AG10803 (cell line): Measurements from ENCODE around the gene SMAP2.

Experiments used
- DNase-seq: peaks from one replicate; pipeline ENCODE4 v3.0.0; 2010; ENCODE audit warnings: low read depth
- H3K4me3 ChIP-seq: 2 replicates; pipeline ENCODE4 v1.5.1; 2011; ENCODE audit warnings: mild to moderate bottlenecking, low read length, control low read depth
- TF ChIP-seq, protein P1 (sequence below): conservative IDR thresholded peaks from 2 replicates; pipeline ENCODE4 v1.5.1; 2011; ENCODE audit warnings: mild to moderate bottlenecking, low read length, control low read depth, inconsistent platforms

Gene SMAP2

DNA sequence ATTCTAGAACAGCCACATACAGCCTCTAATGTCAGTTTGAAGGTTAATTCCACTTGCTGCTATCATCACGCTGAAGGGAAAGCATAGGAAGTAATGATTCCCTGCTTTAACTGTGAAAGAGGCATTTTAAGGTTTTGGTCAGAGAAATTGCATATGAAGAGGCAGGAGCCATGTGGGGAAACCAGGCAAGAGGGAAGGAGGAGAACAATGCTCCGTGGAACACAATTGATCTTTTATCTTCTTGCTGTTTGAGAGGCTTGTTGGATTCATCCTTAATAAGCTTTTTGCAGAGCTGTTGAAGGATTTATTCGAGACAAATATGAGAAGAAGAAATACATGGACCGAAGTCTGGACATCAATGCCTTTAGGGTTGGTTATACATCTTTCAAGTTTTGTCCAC, 35.9 kb downstream of the SMAP2 start:
- TF ChIP-seq, protein P1, sequence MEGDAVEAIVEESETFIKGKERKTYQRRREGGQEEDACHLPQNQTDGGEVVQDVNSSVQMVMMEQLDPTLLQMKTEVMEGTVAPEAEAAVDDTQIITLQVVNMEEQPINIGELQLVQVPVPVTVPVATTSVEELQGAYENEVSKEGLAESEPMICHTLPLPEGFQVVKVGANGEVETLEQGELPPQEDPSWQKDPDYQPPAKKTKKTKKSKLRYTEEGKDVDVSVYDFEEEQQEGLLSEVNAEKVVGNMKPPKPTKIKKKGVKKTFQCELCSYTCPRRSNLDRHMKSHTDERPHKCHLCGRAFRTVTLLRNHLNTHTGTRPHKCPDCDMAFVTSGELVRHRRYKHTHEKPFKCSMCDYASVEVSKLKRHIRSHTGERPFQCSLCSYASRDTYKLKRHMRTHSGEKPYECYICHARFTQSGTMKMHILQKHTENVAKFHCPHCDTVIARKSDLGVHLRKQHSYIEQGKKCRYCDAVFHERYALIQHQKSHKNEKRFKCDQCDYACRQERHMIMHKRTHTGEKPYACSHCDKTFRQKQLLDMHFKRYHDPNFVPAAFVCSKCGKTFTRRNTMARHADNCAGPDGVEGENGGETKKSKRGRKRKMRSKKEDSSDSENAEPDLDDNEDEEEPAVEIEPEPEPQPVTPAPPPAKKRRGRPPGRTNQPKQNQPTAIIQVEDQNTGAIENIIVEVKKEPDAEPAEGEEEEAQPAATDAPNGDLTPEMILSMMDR = no peak

DNA sequence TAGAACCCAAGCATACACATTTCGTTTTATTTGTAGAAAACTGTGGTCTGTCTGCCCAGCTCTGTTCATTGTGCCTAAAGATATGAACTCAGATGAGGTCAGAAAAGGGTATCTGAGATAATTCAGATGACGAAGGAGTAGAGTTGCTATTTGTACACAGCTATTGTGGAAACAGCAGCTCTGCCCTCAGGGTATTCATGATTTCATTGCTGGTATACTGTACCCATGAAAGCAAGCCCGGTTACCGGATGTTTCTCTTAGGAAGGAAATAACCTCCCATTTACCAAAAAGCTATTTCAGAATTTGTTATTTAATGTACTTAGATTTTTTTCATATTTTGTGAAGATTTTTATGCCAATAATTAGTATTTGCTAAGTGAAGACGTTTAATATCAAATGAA, 37.8 kb downstream of the SMAP2 start:
- TF ChIP-seq, protein P1 = no peak
- no peak for DNase-seq

More for the DNA sequence above, 35.9 kb downstream of the SMAP2 start:
- no peak for DNase-seq
- H3K4me3 ChIP-seq = no peak overlapping the region

DNA sequence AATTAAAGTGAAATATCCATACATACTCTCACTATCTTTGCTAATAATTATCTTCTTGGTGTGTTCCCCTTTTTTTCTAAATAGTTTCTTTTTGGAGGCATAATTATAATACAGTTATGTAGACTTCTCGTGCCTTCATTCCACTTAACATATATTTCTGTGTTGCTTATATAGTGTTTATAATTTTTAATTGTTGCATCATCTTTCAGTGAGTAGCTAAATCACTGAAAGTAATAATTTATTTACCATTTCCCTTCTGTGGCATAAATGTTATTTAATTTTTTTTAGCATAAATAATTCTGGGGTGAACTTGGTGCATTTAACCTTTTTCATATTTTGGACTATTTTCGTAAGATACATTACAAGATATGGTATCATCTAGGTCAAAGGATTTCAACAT, 38.3 kb downstream of the SMAP2 start:
- no peak for DNase-seq
- H3K4me3 ChIP-seq = no peak overlapping the region
- TF ChIP-seq, protein P1 = no peak

More for the DNA sequence above, 37.8 kb downstream of the SMAP2 start:
- H3K4me3 ChIP-seq = no peak overlapping the region

DNA sequence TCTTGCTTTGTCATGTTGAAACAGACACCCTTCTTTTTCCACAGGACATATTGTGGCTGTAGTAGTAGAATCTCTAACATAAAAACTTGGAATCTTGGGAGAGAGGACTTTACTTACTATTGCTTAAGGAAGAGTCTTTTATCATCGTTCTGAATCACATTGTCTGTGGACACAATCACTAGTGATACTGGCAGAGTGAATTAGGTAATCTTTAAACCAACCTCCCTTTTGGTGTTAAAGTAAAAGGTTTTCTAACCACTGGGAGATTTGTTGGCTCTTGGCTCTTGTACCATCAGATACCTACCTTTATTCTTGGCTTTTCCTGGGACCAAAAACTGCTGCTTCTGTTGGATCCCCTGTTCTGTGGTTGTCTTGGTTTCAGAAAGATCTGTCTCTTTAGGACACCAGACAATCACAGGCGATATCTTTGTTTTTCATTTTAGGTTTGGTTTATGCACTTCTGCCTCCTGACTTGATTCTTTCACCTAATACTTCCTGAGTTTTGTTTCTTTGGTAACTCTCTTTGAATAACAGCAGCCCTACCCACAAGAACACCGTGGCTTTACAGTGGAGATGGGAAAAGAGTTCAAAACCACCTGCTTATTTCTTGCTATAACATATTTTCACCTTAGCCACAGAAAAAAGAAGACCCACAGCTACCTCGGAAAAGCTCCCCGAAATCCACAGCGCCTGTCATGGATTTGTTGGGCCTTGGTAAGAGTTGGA, 40.2 kb downstream of the SMAP2 start:
- TF ChIP-seq, protein P1 = no peak
- H3K4me3 ChIP-seq = no peak overlapping the region
- no peak for DNase-seq

DNA sequence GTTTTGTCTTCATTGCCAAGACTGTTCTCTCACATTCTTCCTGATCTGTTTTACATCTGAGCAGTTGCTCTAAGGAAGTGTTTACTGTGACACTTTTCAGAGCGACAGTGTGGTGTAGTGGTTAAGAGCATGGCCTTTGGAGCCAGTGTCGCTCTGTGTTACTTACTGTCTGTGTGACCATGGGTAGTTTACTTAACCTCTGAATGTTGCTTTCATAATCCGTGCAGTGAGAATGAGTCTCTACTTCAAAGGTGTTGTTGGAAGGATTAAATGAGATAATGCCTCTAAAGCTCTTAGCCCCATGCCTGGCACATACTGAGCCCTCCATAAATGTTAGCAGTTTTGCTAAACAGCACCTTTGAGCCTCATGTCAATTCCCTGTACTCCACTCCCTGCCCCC, 40.8 kb downstream of the SMAP2 start:
- H3K4me3 ChIP-seq = no peak overlapping the region
- no peak for DNase-seq
- TF ChIP-seq, protein P1 = no peak

DNA sequence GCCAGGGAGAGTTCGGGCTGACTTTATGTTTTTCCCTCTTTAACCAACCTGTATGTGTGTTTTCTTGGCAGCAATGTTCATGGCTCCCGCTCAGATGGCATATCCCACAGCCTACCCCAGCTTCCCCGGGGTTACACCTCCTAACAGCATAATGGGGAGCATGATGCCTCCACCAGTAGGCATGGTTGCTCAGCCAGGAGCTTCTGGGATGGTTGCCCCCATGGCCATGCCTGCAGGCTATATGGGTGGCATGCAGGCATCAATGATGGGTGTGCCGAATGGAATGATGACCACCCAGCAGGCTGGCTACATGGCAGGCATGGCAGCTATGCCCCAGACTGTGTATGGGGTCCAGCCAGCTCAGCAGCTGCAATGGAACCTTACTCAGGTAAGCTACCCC, 43.2 kb downstream of the SMAP2 start:
- TF ChIP-seq, protein P1 = no peak
- no peak for DNase-seq
- no peak overlapping the region for H3K4me3 ChIP-seq
